HG02571 (cell line): ENCODE results near the gene SREK1IP1.

ENCODE experiments used
- ATAC-seq: cut with Tn5 transposase; IDR thresholded peaks from one replicate; pipeline ENCODE4 v1.9.1; 2021; ENCODE audit warnings: mild to moderate bottlenecking, moderate library complexity; ENCODE audit not compliant: unreplicated experiment

The SREK1IP1 gene

DNA sequence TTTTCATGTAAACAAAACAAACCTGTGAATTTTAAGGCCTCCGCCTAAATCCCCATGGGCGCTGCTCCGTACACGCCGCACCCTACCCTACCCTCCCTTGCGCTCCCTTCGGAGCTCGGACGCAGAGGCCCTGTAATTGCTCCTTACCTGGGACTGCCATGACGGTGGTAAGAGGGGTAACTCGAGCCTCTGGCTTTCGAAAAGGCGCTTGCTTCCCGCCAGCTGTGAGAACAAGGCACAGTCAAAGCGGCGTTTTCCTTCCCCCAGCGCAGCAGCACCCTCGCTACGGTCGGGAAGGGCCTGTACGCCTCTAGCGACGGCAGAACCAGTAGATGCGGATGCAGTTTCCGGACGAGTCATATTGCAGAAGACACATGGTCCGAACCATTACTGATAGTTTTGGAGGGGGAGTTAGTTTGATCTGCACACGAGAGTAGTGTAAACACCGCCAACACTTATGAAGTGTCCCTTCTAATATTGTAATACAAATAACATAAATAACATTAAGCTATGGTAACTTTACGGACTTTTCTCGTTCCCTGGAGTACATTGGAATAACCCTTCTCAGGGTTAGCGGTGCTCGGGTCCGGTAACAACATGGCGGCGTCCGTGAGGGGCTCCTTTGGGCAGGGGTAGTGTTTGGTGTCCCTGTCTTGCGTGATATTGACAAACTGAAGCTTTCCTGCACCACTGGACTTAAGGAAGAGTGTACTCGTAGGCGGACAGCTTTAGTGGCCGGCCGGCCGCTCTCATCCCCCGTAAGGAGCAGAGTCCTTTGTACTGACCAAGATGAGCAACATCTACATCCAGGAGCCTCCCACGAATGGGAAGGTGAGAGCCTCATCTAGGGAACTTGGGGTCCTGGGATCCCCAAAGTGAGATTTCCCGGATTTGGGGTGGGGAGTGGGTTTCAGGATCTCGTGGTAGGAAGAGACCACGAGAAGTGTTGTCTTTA, at the start of gene SREK1IP1, which contains the start of gene CWC27:
Gene SREK1IP1, minus strand, starts transcription at position 334 of the 955 bp plus-strand sequence. Its CDS starts 174 bp downstream, at position 160.
Gene CWC27, plus strand, starts transcription at position 573 of the 955 bp plus-strand sequence. Its CDS starts 217 bp downstream, at position 790.
- peak; percentile 97 for ATAC-seq

DNA sequence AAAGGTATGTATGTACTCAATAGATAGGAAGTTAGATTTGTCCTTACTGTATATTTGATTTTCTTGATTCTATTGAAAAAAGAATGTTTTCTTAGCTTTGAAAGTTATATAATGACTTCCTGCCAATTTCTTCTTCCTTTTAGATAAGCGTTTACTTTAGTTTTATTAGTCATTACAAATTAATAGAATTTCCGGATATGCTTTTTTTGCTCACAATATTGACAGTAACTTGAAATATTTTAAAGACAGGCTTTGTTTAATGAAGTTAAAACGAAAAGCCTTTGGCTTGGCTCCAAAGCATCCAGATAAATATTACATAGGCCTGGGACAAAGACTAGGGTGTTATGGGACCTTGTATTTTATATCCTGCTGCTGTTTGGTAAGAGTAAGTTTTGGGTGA, 49.8 kb upstream of the SREK1IP1 start:
- no peak for ATAC-seq

DNA sequence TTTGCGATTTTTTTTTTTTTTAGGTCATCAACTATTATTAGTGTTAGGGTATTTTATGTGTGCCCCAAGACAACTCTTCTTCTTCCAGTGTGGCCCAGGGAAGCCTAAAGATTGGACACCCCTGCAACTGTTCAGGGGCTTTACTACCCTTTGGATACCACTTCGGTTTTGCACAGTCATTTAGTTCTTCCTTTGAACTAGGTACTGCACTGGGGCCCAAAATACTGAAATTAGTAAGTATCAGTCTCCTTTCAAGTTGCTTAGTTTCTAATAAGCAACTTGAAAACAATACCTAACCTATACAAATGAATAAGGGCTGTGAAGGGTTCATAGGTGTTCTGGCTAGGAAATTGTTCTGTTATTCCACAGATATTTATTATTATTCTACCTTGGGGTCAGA, 45.6 kb upstream of the SREK1IP1 start:
- peak; percentile 94 for ATAC-seq

DNA sequence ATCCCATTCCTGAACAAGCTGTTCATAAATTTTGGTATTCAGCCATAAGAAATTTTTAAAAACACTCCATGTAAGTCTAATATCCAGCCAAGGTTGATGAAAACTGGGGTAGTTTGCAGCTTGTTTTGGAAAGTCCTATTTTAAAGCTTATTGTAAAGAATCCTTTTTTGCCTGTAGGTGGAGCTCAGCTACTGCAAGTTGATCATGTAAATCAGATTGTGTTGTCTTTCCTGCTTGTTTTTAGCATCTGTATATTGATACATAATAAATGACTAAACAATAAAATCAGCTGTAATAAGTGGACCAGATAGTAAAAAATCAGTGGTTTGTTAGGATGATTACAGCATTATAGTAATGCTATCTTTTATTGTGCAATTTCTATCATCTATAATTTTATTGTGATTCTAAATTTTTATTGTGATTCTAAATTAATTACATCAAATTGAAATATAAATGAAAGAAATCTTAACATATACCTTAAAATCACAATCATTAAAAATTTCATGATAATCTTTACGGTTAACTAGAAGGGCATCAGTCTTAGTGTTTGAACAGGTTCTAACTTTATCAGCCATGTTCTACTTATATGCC, 42.7 kb upstream of the SREK1IP1 start:
- ATAC-seq: no peak

DNA sequence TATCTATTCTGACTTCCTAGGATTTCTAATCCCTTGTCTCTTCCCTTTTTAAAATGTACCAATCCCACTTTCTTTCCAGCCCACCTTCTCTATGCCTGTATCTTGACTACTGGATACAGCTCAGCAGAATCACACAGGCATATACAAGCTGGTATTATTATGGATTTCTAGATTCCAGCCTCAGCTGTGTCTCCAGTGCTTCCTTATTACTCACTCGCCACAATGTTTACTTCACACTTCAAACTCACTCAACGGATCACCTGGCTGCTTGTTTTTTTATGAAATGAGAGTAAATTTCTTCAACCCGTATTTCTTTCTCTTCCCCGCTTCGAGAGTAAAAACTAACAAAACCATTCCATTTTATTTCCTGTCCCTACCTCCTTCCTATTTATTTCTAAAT, 39.0 kb upstream of the SREK1IP1 start:
- no peak for ATAC-seq

DNA sequence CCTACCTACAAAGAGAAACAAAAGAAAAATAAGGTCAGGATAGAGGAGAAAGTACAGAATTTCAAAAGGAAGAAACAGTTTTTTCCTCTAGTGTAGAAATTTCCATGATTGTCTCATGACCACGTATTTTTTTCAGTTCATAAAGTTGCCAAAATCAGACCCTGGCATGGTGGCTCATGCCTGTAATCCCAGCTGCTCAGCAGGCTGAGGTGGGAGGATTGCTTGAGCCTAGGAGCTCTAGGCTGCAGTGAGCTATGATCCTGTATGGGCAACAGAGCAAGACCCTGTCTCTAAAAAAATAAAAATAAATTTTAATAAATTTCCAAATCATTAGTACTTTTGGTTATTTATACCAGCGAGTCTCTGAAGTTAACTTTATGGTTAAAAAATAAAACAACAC, 38.0 kb upstream of the SREK1IP1 start:
- no peak for ATAC-seq

DNA sequence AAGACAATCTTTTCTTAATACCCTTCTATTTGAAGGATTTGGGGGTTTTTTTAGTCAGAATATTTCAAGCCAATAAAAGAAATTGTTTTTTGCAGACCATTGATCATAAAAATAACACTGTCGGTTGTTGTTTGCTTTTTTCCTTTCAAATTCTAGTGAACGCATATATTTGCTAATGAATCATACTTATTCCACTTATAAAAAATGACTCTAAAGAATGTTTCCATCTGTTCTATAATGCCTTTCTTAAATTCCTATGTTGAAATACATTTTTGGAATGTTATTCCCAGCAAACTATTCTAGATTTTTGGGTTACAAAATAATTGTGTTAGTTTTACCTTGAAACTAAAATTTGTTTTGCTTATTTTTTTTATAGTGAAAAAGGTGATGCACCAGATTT, 32.4 kb upstream of the SREK1IP1 start:
- no peak for ATAC-seq

DNA sequence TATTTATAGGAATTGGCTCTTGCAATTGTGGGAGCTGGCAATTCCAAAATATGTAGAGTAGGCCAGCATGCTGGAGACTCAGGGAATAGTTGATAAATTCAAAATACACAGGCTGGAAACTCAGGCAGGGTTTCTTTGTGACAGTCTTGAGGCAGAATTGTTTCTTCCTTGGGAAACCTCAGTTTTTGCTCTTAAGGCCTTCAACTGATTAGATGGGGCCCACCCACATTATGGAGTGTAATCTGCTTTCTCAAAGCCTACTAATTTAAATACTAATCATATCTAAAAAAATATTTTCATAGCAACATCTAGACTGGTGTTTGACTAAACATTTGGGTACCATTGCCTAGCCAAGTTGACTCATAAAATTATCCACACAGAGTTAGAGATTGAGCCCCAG, 27.8 kb upstream of the SREK1IP1 start:
- no peak for ATAC-seq

DNA sequence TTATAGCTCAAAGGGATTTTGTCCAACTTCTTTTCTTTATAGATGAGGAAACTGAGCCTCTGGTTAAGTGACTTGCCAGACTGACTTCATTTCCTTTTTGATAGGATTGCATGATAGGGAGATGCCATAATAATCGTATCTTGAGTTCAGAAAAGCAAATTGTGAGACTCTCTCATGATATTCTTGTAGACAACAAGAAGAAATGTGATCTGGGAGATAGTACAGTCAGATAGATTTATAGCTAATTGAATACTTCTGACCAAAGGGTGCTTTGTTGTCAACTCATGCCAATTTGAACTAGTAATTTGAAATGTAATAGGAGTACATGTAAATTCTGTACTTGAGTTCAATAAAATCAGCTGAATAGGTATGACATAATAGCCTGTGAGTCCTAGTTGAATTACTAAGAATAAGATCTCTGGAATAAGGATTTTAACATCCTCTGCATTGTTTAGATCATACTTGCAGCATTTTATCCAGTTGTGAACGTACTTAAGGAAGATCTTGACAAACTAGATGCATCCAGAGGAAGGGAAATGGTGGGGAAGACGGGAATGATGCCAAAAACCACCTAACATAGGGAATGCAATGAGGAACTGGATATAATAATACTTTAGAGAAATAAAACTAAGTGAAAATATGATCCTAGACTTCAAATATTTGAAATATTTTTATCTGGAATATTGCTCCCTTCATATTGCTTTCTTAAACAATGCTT, 25.7 kb upstream of the SREK1IP1 start:
- no peak for ATAC-seq

DNA sequence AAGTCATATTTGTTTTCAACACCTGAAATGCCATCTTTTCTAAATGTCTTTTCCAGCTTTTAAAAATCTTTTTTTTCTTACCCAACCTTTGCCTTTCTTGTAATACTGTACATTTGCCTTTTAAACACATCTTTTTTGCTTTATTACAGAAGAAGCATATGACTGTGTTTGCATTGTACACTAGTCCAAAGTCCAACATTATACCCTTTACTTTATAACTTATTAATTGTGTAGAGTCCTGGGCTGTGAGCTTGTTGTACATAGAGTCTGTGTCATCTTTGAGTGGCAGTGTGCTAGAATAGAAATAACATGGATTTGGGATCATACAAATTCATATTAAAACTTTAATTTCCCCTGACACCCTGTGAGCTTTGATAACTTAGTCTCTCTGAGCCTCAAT, 24.0 kb upstream of the SREK1IP1 start:
- no peak for ATAC-seq

DNA sequence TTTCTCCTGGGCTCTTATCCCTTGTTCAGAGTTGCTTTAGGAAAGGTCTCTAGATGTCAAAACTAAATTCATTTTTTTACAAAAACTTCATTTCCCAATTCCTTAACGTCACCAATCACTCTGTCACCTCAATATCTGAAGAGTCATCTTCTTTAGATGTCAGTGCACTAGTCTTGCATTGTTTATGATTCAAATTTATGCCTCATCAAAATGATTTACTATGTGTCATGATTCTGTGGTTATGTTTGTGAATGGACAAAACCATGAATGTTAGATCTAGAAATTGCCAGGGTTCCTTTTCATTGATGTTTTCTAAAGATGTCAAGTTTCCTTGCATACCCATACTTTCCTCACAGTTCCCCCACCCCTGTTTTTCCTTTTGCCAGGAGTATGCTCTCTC, 21.7 kb upstream of the SREK1IP1 start:
- ATAC-seq: no peak

DNA sequence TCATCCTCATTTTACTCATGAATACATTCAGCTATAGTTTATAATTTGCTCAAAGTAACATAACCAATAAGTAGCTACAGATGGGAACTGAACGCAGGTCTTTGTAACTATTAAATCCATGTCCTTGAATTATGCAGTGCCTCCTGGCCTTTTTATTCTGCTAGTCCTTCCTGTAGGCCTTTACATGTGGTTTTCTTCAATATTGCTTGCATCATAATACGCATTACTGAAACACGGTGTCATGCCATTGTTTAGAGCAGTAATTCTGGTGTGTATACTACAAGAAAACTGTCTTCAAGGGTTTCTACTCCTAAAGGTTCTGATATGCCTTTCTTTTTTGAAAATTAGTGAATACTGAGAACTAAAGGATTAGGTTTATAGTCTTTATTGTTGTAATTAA, 21.0 kb upstream of the SREK1IP1 start:
- ATAC-seq: no peak

DNA sequence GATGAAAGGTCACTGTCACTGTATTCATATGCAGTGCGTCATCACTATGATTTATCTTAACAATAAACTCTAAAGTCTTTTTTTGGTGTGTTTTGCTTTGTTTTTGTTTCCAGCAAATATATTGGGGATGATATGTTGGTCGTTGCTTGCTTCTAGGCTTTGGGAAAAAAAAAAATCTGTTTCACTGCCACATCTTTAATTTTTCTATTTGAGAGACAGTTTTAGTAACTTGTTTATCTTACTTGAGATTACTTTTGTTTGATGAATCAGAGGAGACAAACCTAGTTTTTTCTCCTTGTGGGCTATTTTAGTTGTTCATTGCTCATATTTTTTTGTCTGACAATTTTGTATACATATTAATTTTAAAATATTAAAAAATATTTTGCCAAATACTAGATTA, 19.7 kb upstream of the SREK1IP1 start:
- no peak for ATAC-seq

DNA sequence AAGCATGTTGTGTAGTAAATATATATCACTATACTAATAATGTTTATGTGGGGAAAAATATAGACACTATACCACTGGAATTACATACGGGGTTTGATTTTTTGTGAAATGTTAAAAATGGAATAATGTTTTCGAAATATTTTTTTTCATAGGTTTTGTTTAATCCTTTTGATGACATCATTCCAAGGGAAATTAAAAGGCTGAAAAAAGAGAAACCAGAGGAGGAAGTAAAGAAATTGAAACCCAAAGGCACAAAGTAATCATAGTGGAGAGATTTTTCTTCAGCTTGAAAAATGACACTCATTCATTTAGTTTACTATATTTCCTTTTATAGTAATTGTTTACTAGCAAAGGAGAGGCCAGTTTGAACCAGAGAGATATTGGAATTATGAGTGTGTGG, 17.9 kb upstream of the SREK1IP1 start:
- no peak for ATAC-seq

DNA sequence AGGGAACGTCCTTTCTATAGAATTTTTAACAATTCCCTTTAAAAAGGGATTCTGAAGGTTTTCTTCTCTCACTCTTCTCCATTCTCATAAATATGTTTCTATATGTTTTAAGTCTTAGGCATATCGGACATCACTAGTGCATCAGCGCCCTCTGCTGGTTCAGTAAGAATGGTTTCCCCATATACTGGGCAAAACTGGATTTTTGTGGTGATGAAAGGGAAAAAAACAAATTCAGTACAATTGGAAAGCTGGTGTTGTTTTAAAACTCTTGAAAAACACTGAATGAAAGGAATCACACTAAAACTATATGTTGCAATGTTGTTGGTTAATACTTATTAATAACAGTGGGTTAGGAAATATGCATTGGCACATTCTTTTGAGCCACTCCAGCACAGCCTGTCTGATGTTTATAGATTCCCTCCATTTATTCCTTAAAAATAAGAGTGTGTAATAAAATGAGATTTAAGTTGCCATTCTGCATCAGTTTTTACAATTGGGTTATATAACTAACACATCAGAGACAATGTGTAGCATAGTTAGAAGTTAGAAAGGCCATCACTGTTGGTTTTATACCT, 16.0 kb upstream of the SREK1IP1 start:
- peak; percentile 82 for ATAC-seq

DNA sequence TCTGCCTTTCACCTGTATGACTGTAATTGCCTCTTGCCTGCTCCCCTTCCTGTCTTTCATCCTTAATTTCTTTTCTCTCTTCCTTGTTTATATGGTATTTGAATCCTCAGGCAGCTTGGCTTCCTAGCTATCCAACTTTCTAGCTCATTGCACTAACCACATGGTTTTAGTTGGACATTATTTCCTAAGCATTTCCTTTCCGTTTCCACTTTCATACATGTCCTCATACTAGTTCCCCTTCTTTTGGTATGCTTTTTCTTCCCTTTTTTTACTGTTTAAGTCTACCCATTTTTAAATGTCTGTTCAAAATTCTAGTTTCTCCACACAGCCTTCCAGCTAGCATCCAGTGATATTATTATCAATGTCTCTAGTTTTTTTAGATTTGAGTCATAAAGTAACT, 6.8 kb upstream of the SREK1IP1 start:
- ATAC-seq: no peak

DNA sequence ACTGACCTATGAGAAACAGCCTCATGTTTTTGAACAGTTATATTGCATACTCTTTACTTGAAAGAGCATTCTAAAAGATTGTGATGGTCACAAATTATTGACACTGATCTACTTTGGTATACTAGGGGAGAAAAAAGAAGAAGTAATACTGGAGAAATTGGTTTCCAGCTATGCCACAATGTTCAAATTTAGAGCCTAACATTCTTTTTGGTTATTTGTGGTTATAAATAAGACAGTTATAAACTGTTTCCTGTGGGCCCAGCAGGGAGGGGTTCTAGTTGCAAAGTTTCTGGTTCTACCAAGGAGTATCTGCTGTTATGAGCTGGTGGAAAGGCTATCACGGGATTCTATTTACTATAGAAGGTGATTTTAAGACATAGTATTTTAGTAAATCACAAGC, 5.0 kb upstream of the SREK1IP1 start:
- no peak for ATAC-seq

DNA sequence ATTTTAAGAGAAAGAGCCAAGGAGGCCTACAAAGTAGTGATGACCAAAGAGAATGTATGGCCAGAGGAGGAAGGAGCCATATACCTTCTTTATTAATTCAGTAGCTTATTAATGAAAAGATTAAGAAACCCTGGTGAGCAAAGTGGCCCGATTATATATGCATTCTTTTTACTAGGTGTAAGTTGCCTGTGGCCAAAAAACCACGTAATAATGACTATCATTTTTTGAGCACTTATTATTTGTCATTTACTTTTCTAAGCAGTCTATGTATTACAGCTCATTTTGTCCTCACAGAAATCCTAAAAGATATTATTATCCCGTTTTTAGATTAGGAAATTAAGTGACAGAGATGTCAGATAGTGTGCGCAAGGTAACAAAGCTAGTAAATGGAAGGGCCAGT, 3.2 kb upstream of the SREK1IP1 start:
- no peak for ATAC-seq

DNA sequence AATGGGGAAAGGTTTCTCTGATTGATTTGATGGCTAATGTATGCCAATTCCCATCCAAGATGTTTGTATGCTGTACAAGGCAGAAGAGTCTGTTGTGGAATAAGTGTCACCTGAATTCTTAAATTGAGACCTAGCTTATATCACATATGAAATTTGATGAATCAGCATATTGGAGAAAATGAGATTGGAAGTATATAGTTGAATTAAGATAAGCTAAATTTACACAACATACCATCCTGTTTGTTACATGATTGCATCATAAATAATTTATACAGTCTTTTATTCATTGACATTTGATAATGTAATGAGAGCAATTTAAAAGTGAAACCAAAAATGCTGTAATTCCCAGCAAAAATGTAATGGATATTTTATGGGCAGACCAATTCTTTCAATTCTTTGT, 1.4 kb upstream of the SREK1IP1 start:
- no peak for ATAC-seq

DNA sequence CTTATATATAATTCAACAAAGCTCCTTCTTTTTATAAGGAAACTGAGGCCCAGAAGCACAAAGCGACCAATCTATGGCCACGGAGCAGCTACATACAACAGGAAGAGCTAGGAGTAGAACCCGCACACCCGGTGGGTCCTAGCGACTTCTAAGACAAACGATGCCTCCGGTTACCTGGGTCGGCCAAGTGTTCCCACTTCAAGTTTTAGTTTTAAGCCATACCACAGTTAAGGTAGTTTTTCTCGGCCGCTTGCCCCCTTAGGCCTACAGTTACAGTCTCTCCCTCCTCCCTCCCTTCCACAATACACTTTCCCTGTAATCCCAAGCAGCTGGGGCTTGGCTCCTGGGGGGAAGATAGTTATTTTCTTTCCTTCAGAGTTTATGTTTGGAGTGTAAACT, 533 bp downstream of the SREK1IP1 start:
- peak; percentile 12 for ATAC-seq

DNA sequence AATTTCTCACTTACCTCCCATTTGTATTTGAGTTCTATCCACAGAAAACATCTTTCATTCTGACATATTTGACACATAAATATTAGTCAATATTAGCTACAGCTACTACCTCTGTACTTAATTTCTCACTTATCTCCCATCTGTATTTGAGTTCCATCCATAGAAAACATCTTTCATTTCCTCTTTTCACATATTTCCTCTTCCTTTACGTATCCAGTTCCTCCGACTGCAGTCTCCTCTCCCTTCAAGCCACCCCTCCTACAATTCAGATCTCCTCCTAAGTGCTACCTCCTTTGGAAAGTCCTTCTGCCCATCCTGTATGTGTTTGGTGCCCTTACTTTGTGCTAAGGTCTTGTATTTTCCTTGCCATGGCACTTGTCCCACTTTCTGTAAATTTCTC, 1.6 kb downstream of the SREK1IP1 start:
- ATAC-seq: no peak
